Measurements from ENCODE around the gene TPM4. TPM values are rescaled to one million over a fixed set of nuclear protein-coding genes. Genes with fewer than 3 reads are reported as not detected.

Gene TPM4
- total and polyA plus RNA-seq, 2 of the 13 experiments (the other 11 are each of a cell fraction or from before 2014, with no cell fraction given) = 180 to 188 TPM

DNA sequence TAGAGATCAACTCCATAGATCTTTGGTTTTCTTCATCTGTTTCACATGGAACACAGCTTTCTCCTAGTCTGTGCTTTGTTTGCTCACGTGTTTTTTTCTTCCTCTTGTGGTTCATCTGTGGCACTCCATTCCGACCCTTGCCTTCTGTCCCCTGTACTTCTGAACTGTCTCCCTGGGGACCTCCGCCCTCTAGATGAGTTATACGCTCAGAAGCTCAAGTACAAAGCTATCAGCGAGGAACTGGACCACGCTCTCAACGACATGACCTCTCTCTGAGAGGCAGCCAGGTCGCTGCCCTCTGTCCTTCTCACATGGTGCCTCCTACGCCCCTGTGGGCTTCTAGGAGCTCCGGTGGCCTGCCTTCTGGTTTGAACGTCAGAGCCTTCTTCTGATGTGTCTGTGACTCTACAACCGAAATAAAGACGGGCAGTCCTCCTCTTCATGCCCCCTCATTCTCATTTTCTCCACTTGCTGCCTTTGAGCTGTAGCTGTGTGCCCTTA is 18.8 kb downstream of the TPM4 start (continued):
- 0 out of 2 replicates have a peak, but pooled peaks have one; percentile 24 for TF ChIP-seq NR2F2 (IDR thresholded peaks at IDR 0.05; ENCODE audit: borderline replicate concordance, low read depth)
- TF ChIP-seq, protein P1, sequence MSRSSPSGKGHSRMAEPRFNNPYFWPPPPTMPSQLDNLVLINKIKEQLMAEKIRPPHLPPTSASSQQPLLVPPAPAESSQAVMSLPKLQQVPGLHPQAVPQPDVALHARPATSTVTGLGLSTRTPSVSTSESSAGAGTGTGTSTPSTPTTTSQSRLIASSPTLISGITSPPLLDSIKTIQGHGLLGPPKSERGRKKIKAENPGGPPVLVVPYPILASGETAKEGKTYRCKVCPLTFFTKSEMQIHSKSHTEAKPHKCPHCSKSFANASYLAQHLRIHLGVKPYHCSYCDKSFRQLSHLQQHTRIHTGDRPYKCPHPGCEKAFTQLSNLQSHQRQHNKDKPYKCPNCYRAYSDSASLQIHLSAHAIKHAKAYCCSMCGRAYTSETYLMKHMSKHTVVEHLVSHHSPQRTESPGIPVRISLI (CRISPR knock-in tag; IDR thresholded peaks at IDR 0.05; ENCODE audit: borderline replicate concordance) = peak; percentile 58; the same call in 1 of the 2 replicates
- no peak for TF ChIP-seq ZNF354B (CRISPR knock-in tag; IDR thresholded peaks at IDR 0.05)
- TF ChIP-seq, protein P2, sequence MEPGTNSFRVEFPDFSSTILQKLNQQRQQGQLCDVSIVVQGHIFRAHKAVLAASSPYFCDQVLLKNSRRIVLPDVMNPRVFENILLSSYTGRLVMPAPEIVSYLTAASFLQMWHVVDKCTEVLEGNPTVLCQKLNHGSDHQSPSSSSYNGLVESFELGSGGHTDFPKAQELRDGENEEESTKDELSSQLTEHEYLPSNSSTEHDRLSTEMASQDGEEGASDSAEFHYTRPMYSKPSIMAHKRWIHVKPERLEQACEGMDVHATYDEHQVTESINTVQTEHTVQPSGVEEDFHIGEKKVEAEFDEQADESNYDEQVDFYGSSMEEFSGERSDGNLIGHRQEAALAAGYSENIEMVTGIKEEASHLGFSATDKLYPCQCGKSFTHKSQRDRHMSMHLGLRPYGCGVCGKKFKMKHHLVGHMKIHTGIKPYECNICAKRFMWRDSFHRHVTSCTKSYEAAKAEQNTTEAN (CRISPR knock-in tag; conservative IDR thresholded peaks at IDR 0.05) = no peak
- 0 out of 2 replicates have a peak, but pooled peaks have one; percentile 26 for TF ChIP-seq MTA1 (CRISPR knock-in tag; IDR thresholded peaks at IDR 0.05; ENCODE audit: borderline replicate concordance)
- TF ChIP-seq KMT2B (CRISPR knock-in tag; IDR thresholded peaks at IDR 0.05) = no peak
- no peak for TF ChIP-seq RORA (CRISPR knock-in tag; IDR thresholded peaks at IDR 0.05)
- no peak for TF ChIP-seq ZSCAN30 (CRISPR knock-in tag; IDR thresholded peaks at IDR 0.05)
- no peak for TF ChIP-seq SMAD3 (CRISPR knock-in tag; IDR thresholded peaks at IDR 0.05)
- TF ChIP-seq PHF8 (CRISPR knock-in tag; IDR thresholded peaks at IDR 0.05) = no peak
- no peak for TF ChIP-seq NFIB (CRISPR knock-in tag; IDR thresholded peaks at IDR 0.05; ENCODE audit: borderline replicate concordance)
- TF ChIP-seq FOXJ3 (CRISPR knock-in tag; IDR thresholded peaks at IDR 0.05; ENCODE audit: borderline replicate concordance) = no peak
- TF ChIP-seq MLLT10 (CRISPR knock-in tag; IDR thresholded peaks at IDR 0.05) = no peak
- TF ChIP-seq, protein P3, sequence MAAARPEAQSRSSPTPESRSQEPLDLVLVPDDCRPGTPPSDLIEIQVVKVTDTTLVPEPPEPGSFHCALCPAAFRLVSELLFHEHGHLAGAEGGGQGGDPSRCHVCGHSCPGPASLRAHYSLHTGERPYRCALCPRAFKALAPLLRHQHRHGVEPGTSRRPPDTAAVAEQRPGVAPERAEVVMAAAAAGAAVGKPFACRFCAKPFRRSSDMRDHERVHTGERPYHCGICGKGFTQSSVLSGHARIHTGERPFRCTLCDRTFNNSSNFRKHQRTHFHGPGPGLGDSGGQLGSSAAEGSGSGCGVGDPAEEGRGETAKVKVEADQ (CRISPR knock-in tag; IDR thresholded peaks at IDR 0.05; ENCODE audit: borderline replicate concordance) = no peak
- TF ChIP-seq HNRNPLL (IDR thresholded peaks at IDR 0.05; ENCODE audit: low read depth, low read length, poor library complexity, severe bottlenecking) = no peak
- no peak for TF ChIP-seq ZNF225 (CRISPR knock-in tag; IDR thresholded peaks at IDR 0.05)
- TF ChIP-seq, protein P4, sequence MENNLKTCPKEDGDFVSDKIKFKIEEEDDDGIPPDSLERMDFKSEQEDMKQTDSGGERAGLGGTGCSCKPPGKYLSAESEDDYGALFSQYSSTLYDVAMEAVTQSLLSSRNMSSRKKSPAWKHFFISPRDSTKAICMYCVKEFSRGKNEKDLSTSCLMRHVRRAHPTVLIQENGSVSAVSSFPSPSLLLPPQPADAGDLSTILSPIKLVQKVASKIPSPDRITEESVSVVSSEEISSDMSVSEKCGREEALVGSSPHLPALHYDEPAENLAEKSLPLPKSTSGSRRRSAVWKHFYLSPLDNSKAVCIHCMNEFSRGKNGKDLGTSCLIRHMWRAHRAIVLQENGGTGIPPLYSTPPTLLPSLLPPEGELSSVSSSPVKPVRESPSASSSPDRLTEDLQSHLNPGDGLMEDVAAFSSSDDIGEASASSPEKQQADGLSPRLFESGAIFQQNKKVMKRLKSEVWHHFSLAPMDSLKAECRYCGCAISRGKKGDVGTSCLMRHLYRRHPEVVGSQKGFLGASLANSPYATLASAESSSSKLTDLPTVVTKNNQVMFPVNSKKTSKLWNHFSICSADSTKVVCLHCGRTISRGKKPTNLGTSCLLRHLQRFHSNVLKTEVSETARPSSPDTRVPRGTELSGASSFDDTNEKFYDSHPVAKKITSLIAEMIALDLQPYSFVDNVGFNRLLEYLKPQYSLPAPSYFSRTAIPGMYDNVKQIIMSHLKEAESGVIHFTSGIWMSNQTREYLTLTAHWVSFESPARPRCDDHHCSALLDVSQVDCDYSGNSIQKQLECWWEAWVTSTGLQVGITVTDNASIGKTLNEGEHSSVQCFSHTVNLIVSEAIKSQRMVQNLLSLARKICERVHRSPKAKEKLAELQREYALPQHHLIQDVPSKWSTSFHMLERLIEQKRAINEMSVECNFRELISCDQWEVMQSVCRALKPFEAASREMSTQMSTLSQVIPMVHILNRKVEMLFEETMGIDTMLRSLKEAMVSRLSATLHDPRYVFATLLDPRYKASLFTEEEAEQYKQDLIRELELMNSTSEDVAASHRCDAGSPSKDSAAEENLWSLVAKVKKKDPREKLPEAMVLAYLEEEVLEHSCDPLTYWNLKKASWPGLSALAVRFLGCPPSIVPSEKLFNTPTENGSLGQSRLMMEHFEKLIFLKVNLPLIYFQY (CRISPR knock-in tag; IDR thresholded peaks at IDR 0.05; ENCODE audit: borderline replicate concordance) = no peak

All from HepG2 (cell line).